ENCODE data around the gene DOK3.
A peak's percentile ranks its signal among the peaks of the same experiment; 100 is the strongest.

The DOK3 gene

DNA sequence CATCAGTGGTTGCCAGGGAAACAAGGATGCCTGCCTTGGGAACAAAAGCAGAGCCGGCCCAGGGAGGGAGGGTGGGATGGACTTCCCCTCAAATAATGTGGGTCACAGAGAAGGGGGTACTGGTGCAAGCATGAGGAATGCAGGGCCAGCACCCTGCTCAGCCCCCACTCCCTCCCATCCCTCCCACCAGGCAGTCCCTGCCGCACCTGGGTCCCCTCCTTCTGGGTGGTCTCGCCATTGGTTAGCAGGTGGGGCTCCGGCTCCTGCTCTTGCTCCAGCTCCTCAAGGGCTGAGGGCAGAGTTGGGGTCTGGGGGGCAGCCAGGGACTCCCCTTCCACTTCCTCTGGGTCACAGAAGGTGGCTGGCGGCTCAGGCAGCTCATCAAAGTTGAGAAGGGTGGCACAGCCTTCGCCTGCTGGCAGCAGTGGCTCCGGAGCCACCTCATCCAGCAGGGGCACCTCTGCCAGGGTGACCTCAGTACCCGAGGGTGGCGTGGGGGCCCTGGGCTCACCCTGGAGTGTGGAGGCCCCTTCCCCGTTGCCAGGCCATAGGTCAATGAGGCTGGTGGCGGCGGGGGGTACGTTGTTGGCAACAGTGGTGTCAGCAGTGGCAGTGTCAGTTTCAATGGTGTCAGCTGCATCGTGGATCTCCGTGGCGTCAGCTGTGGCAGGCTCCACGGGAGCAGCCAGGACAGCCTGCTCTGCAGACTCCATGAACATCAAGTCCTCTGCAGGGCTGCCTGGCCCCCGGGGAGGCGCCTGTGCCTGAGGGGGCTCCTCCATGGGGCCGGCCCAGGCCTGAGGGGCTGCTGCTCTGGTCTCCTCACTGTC, 51.6 kb downstream of the DOK3 start:
- no peak overlapping the region for H3K4me3 ChIP-seq (ENCODE audit: low read length)
- TF ChIP-seq ZNF274 (IDR thresholded peaks at IDR 0.05; ENCODE audit: low read depth, low read length), result no peak

GRCh38 chr5:177456976-177457851, 52.4 kb downstream of the DOK3 start:
- no peak overlapping the region for H3K4me3 ChIP-seq (ENCODE audit: low read length)
- TF ChIP-seq ZNF274 (IDR thresholded peaks at IDR 0.05; ENCODE audit: low read depth, low read length), result no peak

GRCh38 chr5:177456591-177456964, 53.0 kb downstream of the DOK3 start:
- H3K4me3 ChIP-seq (ENCODE audit: low read length), result no peak overlapping the region
- TF ChIP-seq ZNF274 (IDR thresholded peaks at IDR 0.05; ENCODE audit: low read depth, low read length), result no peak

DNA sequence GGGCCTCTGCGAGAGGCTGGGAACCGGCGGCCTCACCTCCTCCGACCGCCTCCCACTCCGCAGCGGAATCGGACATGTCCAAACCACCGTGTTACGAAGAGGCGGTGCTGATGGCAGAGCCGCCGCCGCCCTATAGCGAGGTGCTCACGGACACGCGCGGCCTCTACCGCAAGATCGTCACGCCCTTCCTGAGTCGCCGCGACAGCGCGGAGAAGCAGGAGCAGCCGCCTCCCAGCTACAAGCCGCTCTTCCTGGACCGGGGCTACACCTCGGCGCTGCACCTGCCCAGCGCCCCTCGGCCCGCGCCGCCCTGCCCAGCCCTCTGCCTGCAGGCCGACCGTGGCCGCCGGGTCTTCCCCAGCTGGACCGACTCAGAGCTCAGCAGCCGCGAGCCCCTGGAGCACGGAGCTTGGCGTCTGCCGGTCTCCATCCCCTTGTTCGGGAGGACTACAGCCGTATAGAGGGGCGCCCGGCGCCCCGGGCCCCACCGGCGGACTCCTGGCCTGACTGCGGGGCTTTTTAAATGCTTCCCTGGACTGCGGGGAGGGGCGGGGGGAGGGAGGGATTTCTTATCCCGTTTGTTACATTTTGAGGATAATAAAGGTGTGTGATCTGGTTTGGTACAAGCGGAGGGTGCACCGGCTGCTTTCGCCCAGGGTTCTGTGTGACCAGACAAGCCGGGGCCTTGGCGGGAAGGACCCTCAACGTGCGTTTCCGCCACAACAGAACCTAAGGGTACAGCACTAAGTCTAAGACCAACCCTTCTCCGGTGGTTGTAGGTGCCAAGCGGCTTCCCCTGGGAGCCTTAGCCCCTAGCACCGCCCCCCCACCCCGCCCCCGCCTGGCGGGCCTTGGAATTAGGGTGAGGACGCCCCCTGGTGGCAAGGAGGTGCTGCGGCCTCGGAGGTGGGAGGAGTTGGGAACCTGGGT, 53.7 kb downstream of the DOK3 start:
- TF ChIP-seq ZNF274 (IDR thresholded peaks at IDR 0.05; ENCODE audit: low read depth, low read length), result no peak
- peak overlapping the region; percentile 74; the same call in 1 of the 2 replicates for H3K4me3 ChIP-seq (ENCODE audit: low read length)

DNA sequence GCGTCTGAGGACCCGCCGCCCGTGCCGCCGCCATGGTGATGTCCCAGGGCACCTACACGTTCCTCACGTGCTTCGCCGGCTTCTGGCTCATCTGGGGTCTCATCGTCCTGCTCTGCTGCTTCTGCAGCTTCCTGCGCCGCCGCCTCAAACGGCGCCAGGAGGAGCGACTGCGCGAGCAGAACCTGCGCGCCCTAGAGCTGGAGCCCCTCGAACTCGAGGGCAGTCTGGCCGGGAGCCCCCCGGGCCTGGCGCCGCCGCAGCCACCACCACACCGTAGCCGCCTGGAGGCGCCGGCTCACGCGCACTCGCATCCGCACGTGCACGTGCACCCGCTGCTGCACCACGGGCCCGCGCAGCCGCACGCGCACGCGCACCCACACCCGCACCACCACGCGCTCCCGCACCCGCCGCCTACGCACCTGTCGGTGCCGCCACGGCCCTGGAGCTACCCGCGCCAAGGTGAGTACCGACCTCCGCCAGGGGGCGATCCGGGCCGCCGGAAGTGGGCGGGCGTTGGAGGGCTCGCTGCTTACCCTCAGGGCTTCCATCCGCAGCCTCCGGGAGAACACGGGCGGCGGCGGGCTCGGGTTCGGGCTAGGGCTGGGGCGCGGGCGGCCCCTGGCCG, 54.5 kb downstream of the DOK3 start:
- H3K4me3 ChIP-seq (ENCODE audit: low read length), result peak overlapping the region; percentile 74; the same call in 1 of the 2 replicates
- no peak for TF ChIP-seq ZNF274 (IDR thresholded peaks at IDR 0.05; ENCODE audit: low read depth, low read length)

GRCh38 chr5:177454397-177455035, 55.1 kb downstream of the DOK3 start:
- TF ChIP-seq ZNF274 (IDR thresholded peaks at IDR 0.05; ENCODE audit: low read depth, low read length), result no peak
- H3K4me3 ChIP-seq (ENCODE audit: low read length), result peak overlapping the region; percentile 74; the same call in 1 of the 2 replicates

- peak overlapping the region; percentile 51; the same call in 1 of the 2 replicates for H3K4me3 ChIP-seq (ENCODE audit: low read length)
- no peak for TF ChIP-seq ZNF274 (IDR thresholded peaks at IDR 0.05; ENCODE audit: low read depth, low read length)
These were observed 55.7 kb downstream of the DOK3 start for GRCh38 chr5:177453852-177454396.

- no peak overlapping the region for H3K4me3 ChIP-seq (ENCODE audit: low read length)
- no peak for TF ChIP-seq ZNF274 (IDR thresholded peaks at IDR 0.05; ENCODE audit: low read depth, low read length)
These were observed 56.7 kb downstream of the DOK3 start for GRCh38 chr5:177452688-177453638.
